Cardiac muscle cell (in vitro differentiated cells and primary cell): ENCODE results near the gene HES5. TPM values are rescaled to one million over a fixed set of nuclear protein-coding genes. Genes with fewer than 3 reads are reported as not detected.

Source experiments
- DNase-seq, 2 donors: peaks; one replicate each; pipeline versions ENCODE4 v3.0.0 to v3.0.0-alpha.2; 2010 to 2017; ENCODE audit warnings: low read depth in 1 of 2, low spot score in 1 of 2
- H3K27ac ChIP-seq: fragments of 200-600 bp; sonication (generic); 2 replicates; pipeline ENCODE4 v1.5.1; 2016
- H3K27me3 ChIP-seq: fragments of 200-600 bp; sonication (generic); 2 replicates; pipeline ENCODE4 v1.6.0; 2016; ENCODE audit warnings: control low read depth
- H3K36me3 ChIP-seq: fragments of 200-600 bp; sonication (generic); 2 replicates; pipeline ENCODE4 v1.5.1; 2016; ENCODE audit warnings: control low read depth
- H3K4me1 ChIP-seq: fragments of 200-600 bp; sonication (generic); 2 replicates; pipeline ENCODE4 v1.8.1; 2017; ENCODE audit warnings: low read depth, mild to moderate bottlenecking, mixed run types
- H3K4me3 ChIP-seq: fragments of 200-600 bp; sonication (generic); 2 replicates; pipeline ENCODE4 v1.5.1; 2016; ENCODE audit warnings: mild to moderate bottlenecking
- H3K9me3 ChIP-seq: fragments of 200-600 bp; sonication (generic); 2 replicates; pipeline ENCODE4 v1.5.1; 2017; ENCODE audit warnings: low read depth, mild to moderate bottlenecking, control low read depth
- polyA plus RNA-seq: library from polyadenylated mRNA; unstranded; fragments of >200 nt; fragmentation: Nextera tagmentation; extraction: Ambion mirVana; gene quantifications from 2 replicates; pipeline ENCODE4 v1.2.1, GENCODE V29; 2016
- total RNA-seq: library from RNA; depleted of rRNA; stranded (reverse); fragments of >200 nt; gene quantifications from 2 replicates; pipeline ENCODE4 v1.2.3, GENCODE V29; 2016
- TF ChIP-seq, protein P1 (sequence below): IDR thresholded peaks from 2 replicates; pipeline ENCODE4 v1.5.1; 2012; ENCODE audit warnings: low read depth, mild to moderate bottlenecking, low read length

HES5 gene
- total and polyA plus RNA-seq, 2 experiments from 2014 or later: not detected

DNA sequence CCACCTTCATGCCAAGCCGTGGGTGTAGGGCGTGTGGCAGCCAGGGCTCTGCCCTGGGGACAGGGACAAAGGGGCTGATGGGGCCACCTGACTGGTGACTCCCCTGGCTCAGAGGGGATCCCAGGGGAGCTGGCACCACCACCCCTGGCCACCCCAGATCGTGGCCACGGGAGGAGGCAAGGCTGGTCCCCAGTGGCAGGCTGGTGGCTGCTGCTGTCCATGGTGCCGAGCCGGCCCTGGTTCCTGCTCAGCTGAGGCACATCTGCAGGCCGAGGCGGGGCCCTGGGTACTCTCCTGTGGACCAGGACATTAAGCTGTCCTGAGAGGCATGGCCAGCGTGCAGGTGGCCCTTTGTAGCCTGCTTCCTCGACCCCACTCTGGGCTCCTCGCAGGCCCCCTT is 47.5 kb downstream of the HES5 start:
- Histone ChIP-seq H3K27me3 (no peaks in the 10 kb centered on the region), H3K4me1 (no peaks in the 10 kb centered on the region), H3K9me3 (no peaks in the 10 kb centered on the region), H3K27ac (no peak overlapping the region), H3K4me3 (no peak overlapping the region), H3K36me3 (no peaks in the 10 kb centered on the region)
- TF ChIP-seq, protein P1, sequence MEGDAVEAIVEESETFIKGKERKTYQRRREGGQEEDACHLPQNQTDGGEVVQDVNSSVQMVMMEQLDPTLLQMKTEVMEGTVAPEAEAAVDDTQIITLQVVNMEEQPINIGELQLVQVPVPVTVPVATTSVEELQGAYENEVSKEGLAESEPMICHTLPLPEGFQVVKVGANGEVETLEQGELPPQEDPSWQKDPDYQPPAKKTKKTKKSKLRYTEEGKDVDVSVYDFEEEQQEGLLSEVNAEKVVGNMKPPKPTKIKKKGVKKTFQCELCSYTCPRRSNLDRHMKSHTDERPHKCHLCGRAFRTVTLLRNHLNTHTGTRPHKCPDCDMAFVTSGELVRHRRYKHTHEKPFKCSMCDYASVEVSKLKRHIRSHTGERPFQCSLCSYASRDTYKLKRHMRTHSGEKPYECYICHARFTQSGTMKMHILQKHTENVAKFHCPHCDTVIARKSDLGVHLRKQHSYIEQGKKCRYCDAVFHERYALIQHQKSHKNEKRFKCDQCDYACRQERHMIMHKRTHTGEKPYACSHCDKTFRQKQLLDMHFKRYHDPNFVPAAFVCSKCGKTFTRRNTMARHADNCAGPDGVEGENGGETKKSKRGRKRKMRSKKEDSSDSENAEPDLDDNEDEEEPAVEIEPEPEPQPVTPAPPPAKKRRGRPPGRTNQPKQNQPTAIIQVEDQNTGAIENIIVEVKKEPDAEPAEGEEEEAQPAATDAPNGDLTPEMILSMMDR: no peak
- peak in 1 of 2 donors; percentile 55 for DNase-seq

DNA sequence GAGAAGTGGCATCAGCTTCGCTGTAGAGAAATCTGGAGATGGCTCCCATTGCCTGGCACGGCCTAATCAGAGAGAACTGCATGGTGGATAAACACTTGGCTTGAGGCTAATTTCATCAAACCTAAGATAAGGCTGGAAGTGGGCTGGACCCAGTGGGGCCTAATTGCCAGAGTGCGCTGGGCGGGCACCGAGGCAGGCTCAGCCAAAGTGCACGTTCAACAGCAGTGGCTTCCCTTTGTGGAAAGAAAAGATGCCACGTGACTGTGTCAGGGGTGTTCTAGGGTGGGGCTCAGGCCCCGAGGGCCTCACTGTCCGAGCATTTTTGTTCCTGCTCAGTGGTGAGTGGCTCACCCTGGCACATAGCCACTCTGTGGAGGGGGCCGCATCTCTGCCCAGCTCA is 48.2 kb downstream of the HES5 start:
- no peaks in the 10 kb centered on the region for H3K27me3 ChIP-seq
- no peak overlapping the region for H3K27ac ChIP-seq
- no peak for DNase-seq
- H3K4me1 ChIP-seq: no peaks in the 10 kb centered on the region
- H3K4me3 ChIP-seq: no peak overlapping the region
- no peaks in the 10 kb centered on the region for H3K36me3 ChIP-seq
- H3K9me3 ChIP-seq: no peaks in the 10 kb centered on the region
- TF ChIP-seq, protein P1: no peak

DNA sequence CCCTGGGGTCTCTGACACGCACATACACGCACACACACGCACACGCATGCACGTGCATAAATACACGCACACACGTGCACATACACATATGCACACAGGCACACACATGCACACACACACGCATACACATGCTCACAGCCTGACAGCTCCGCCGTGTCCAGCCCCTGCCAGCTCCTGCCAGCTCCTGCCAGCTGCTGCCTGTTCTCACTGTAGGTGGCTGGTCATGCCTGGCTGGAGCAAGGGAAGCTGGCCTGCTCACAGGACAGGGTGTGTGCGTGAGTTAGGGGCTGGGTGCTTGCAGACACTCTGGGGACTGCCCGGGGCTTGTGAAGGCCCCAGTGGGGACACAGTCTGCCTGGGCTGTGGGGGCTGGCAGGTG is 49.1 kb downstream of the HES5 start:
- H3K4me1 ChIP-seq: no peaks in the 10 kb centered on the region
- no peak overlapping the region for H3K4me3 ChIP-seq
- no peaks in the 10 kb centered on the region for H3K27me3 ChIP-seq
- no peaks in the 10 kb centered on the region for H3K36me3 ChIP-seq
- no peaks in the 10 kb centered on the region for H3K9me3 ChIP-seq
- DNase-seq: no peak
- H3K27ac ChIP-seq: no peak overlapping the region
- TF ChIP-seq, protein P1: no peak

DNA sequence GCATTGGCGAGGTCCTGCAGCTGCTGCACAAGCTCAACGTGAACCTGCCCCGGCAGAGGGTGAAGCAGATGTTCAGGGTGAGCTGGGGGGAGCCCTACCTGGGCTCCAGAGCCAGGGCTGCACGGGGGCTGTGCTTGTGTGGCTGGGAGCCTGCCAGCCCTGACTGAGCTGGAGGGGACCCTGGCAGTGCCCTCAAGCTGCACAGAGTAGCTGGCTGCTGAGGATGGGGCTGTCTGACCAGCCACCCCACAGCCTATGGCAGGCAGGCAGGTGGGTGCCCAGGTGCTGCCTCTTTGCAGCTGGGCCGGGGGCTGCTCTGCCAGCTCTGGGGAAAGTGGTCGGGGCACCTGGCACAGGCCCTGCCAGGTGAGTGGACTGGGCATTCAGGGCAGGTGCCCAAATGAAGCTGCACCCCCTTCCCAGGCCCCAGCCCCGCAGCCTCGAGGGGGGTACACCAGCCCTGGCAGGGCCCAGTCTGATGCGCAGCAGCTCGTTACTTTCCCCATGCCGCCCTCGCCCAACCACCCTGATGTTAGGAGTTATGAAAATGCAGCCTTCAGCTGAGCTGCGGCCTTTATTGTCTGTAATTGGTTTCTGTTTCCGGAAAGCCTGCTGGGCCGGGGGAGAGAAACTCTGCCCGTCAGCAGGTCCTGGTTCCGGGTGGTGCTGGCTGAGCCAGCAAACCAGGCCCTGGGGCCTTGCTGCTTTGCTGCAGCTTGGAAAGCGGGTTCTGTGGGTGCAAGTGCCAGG is 49.7 kb downstream of the HES5 start:
- TF ChIP-seq, protein P1: no peak
- no peak for DNase-seq
- Histone ChIP-seq H3K4me3 (no peak overlapping the region), H3K9me3 (no peaks in the 10 kb centered on the region), H3K36me3 (no peaks in the 10 kb centered on the region), H3K27ac (no peak overlapping the region), H3K27me3 (no peaks in the 10 kb centered on the region), H3K4me1 (no peaks in the 10 kb centered on the region)

DNA sequence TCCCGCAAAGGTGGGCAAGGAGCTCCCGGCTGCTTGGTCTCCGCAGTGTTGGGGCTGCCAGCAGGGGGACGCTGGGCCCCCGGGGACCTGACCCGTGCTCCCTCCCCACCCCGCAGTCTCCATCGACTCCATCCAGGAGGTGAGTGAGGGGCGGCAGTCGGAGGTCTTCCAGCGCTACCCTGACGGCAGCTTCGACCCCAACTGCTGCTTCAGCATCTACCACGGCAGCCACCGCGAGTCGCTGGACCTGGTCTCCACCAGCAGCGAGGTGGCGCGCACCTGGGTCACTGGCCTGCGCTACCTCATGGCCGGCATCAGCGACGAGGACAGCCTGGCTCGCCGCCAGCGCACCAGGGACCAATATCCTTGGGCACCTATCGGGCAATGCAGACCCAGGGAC is 50.4 kb downstream of the HES5 start:
- H3K4me3 ChIP-seq: no peak overlapping the region
- H3K27me3 ChIP-seq: no peaks in the 10 kb centered on the region
- H3K36me3 ChIP-seq: no peaks in the 10 kb centered on the region
- no peak for DNase-seq
- H3K4me1 ChIP-seq: peaks cover 5% of the 10 kb centered on the region
- H3K9me3 ChIP-seq: no peaks in the 10 kb centered on the region
- H3K27ac ChIP-seq: no peak overlapping the region
- TF ChIP-seq, protein P1: no peak
